GM19023 (cell line): ENCODE data around the gene RASA4B.
A peak's percentile ranks its signal among the peaks of the same experiment; 100 is the strongest.
"Not testable (repeated sequence)": the region's sequence is repeated elsewhere in the genome, so short reads cannot be mapped to it uniquely, and the experiment has no call there.

Experiments
- ATAC-seq: cut with Tn5 transposase; IDR thresholded peaks from one replicate; pipeline ENCODE4 v1.9.1; 2021; ENCODE audit warnings: mild to moderate bottlenecking, moderate library complexity; ENCODE audit not compliant: unreplicated experiment

The RASA4B gene

GRCh38 chr7:102517550-102518147 is at the start of gene RASA4B:
RASA4B (minus strand) TSS chr7:102517777; CDS start chr7:102517710, 67 bp downstream.
- peak; percentile 60 for ATAC-seq

- not testable (repeated sequence) for ATAC-seq
These were observed 33.3 kb upstream of the RASA4B start, which contains the start of gene SPDYE2 for GRCh38 chr7:102550808-102551422. SPDYE2 (plus strand) TSS chr7:102551226; CDS start chr7:102553256, 2,030 bp downstream.

GRCh38 chr7:102546353-102546752 is 28.8 kb upstream of the RASA4B start:
- peak; percentile 67 for ATAC-seq

GRCh38 chr7:102545288-102545687 is 27.7 kb upstream of the RASA4B start:
- ATAC-seq, result not testable (repeated sequence)

- not testable (repeated sequence) for ATAC-seq
These were observed 26.8 kb upstream of the RASA4B start for GRCh38 chr7:102544372-102544771.

GRCh38 chr7:102543596-102543995 is 26.0 kb upstream of the RASA4B start, which contains the start of gene UPK3BL2:
UPK3BL2 (minus strand) TSS chr7:102543696; CDS start chr7:102543636, 60 bp downstream.
- not testable (repeated sequence) for ATAC-seq

GRCh38 chr7:102542771-102543170 is 25.2 kb upstream of the RASA4B start:
- ATAC-seq, result not testable (repeated sequence)

GRCh38 chr7:102542083-102542482 is 24.5 kb upstream of the RASA4B start:
- ATAC-seq, result not testable (repeated sequence)

GRCh38 chr7:102540604-102541003 is 23.0 kb upstream of the RASA4B start:
- ATAC-seq, result not testable (repeated sequence)

GRCh38 chr7:102535062-102535615 is 17.6 kb upstream of the RASA4B start:
- not testable (repeated sequence) for ATAC-seq

- ATAC-seq, result not testable (repeated sequence)
These were observed 14.6 kb upstream of the RASA4B start for GRCh38 chr7:102532127-102532526.

GRCh38 chr7:102531583-102531982 is 14.0 kb upstream of the RASA4B start:
- ATAC-seq, result not testable (repeated sequence)

GRCh38 chr7:102527822-102528793 is 10.5 kb upstream of the RASA4B start:
- not testable (repeated sequence) for ATAC-seq

- ATAC-seq, result not testable (repeated sequence)
These were observed 9.6 kb upstream of the RASA4B start for GRCh38 chr7:102527182-102527581.

- not testable (repeated sequence) for ATAC-seq
These were observed 7.2 kb upstream of the RASA4B start for GRCh38 chr7:102524803-102525202.

GRCh38 chr7:102520797-102521196 is 3.2 kb upstream of the RASA4B start:
- ATAC-seq, result not testable (repeated sequence)

- ATAC-seq, result not testable (repeated sequence)
These were observed 626 bp downstream of the RASA4B start for GRCh38 chr7:102516951-102517350.

GRCh38 chr7:102515889-102516288 is 1.7 kb downstream of the RASA4B start:
- ATAC-seq, result not testable (repeated sequence)

GRCh38 chr7:102514881-102515721 is 2.5 kb downstream of the RASA4B start:
- ATAC-seq, result peak; percentile 66
